HEK293 (cell line): ENCODE measurements around the gene AGAP1.

Experiments
- CTCF ChIA-PET: fragments of 350-600 bp; formaldehyde crosslinking; extraction: SDS; loops from one replicate; lab custom pipeline; 2021; ENCODE audit warnings: antibody characterized with exemption; lab: Yijun Ruan, JAX
- POLR2A ChIA-PET: fragments of 300-600 bp; formaldehyde crosslinking; extraction: SDS; loops from one replicate; lab custom pipeline; 2020; ENCODE audit warnings: antibody characterized with exemption, inconsistent platforms; lab: Yijun Ruan, JAX
- H3K27ac ChIP-seq: fragments of 200-500 bp; sonication (Bioruptor generic); 2 replicates; pipeline ENCODE4 v1.5.1; 2014; ENCODE audit warnings: low read depth, low read length, control low read depth, inconsistent platforms; ENCODE audit errors: extremely low read depth
- H3K36me3 ChIP-seq, 2 experiments: fragments of 200-500 bp in 1 of 2; sonication (Bioruptor generic) in 1 of 2; 1 replicate in 1 of 2; 2 replicates in 1 of 2; pipeline ENCODE4 v1.5.1; 2014 to 2017; ENCODE audit warnings: inconsistent platforms in 2 of 2, low read length in 2 of 2; ENCODE audit not compliant: control insufficient read depth in 2 of 2, insufficient read depth in 1 of 2
- H3K4me1 ChIP-seq: fragments of 200-500 bp; sonication (Bioruptor generic); 2 replicates; pipeline ENCODE4 v1.5.1; 2014; ENCODE audit warnings: mild to moderate bottlenecking, low read length, inconsistent platforms; ENCODE audit not compliant: control insufficient read depth, insufficient read depth
- H3K4me3 ChIP-seq: 2 replicates; pipeline ENCODE4 v1.5.1; 2011; ENCODE audit warnings: low read depth, mild to moderate bottlenecking, control low read depth, low read length, moderate library complexity
- H3K9me3 ChIP-seq: fragments of 200-500 bp; sonication (Bioruptor generic); 2 replicates; pipeline ENCODE4 v1.5.1; 2014; ENCODE audit warnings: low read depth, low read length, inconsistent platforms; ENCODE audit not compliant: control insufficient read depth, insufficient read depth
- EGR2 ChIP-seq: fragments of 450-650 bp; formaldehyde crosslinking; IDR thresholded peaks from 2 replicates; pipeline ENCODE4 v1.5.1; 2016; ENCODE audit warnings: low read depth, missing biosample characterization, missing genetic modification characterization
- GLI2 ChIP-seq: fragments of 450-650 bp; formaldehyde crosslinking; IDR thresholded peaks from 2 replicates; pipeline ENCODE4; 2017; ENCODE audit warnings: missing biosample characterization, missing genetic modification characterization, low read depth, borderline replicate concordance
- GLIS2 ChIP-seq: fragments of 450-650 bp; formaldehyde crosslinking; IDR thresholded peaks from 2 replicates; pipeline ENCODE4 v1.5.1; 2016; ENCODE audit warnings: missing biosample characterization, missing genetic modification characterization
- SCRT2 ChIP-seq: fragments of 450-650 bp; formaldehyde crosslinking; IDR thresholded peaks from 2 replicates; pipeline ENCODE4 v1.5.1; 2016; ENCODE audit warnings: missing biosample characterization, missing genetic modification characterization
- YY1 ChIP-seq: fragments of 450-650 bp; formaldehyde crosslinking; IDR thresholded peaks from 2 replicates; pipeline ENCODE4 v1.5.1; 2018; ENCODE audit warnings: missing biosample characterization, missing genetic modification characterization
- ZNF157 ChIP-seq: fragments of 450-650 bp; formaldehyde crosslinking; IDR thresholded peaks from 2 replicates; pipeline ENCODE4 v1.5.1; 2016; ENCODE audit warnings: missing biosample characterization, missing genetic modification characterization
- ZNF174 ChIP-seq: fragments of 450-650 bp; formaldehyde crosslinking; IDR thresholded peaks from 2 replicates; pipeline ENCODE4 v1.5.0; 2017; ENCODE audit warnings: missing biosample characterization, mild to moderate bottlenecking, missing genetic modification characterization
- ZNF175 ChIP-seq: fragments of 450-650 bp; formaldehyde crosslinking; IDR thresholded peaks from 2 replicates; pipeline ENCODE4 v1.5.1; 2016; ENCODE audit warnings: missing biosample characterization, missing genetic modification characterization
- ZNF324 ChIP-seq: fragments of 450-650 bp; formaldehyde crosslinking; IDR thresholded peaks from 2 replicates; pipeline ENCODE4 v1.5.1; 2016; ENCODE audit warnings: missing biosample characterization, missing genetic modification characterization
- ZNF354C ChIP-seq: fragments of 450-650 bp; formaldehyde crosslinking; IDR thresholded peaks from 2 replicates; pipeline ENCODE4 v1.5.1; 2016; ENCODE audit warnings: missing biosample characterization, missing genetic modification characterization, low read depth, borderline replicate concordance
- ZNF423 ChIP-seq: fragments of 450-650 bp; formaldehyde crosslinking; IDR thresholded peaks from 2 replicates; pipeline ENCODE4 v1.5.1; 2016; ENCODE audit warnings: missing biosample characterization, missing genetic modification characterization
- ZNF48 ChIP-seq: fragments of 450-650 bp; formaldehyde crosslinking; IDR thresholded peaks from 2 replicates; pipeline ENCODE4 v1.5.1; 2016; ENCODE audit warnings: missing biosample characterization, missing genetic modification characterization
- ZNF514 ChIP-seq: fragments of 450-650 bp; formaldehyde crosslinking; IDR thresholded peaks from 2 replicates; pipeline ENCODE4 v1.5.1; 2016; ENCODE audit warnings: missing biosample characterization, missing genetic modification characterization
- ZNF555 ChIP-seq: fragments of 450-650 bp; formaldehyde crosslinking; conservative IDR thresholded peaks from 2 replicates; pipeline ENCODE4 v1.5.1; 2017; ENCODE audit warnings: missing biosample characterization, mild to moderate bottlenecking, missing genetic modification characterization, inconsistent platforms
- ZNF624 ChIP-seq: fragments of 450-650 bp; formaldehyde crosslinking; IDR thresholded peaks from 2 replicates; pipeline ENCODE4 v1.5.1; 2017; ENCODE audit warnings: missing biosample characterization, missing genetic modification characterization
- ZNF629 ChIP-seq: fragments of 450-650 bp; formaldehyde crosslinking; IDR thresholded peaks from 2 replicates; pipeline ENCODE4 v1.5.1; 2017; ENCODE audit warnings: missing biosample characterization, missing genetic modification characterization
- ZNF701 ChIP-seq: fragments of 450-650 bp; formaldehyde crosslinking; IDR thresholded peaks from 2 replicates; pipeline ENCODE4 v1.5.1; 2016; ENCODE audit warnings: missing biosample characterization, missing genetic modification characterization
- ZNF747 ChIP-seq: fragments of 450-650 bp; formaldehyde crosslinking; IDR thresholded peaks from 2 replicates; pipeline ENCODE4 v1.5.1; 2016; ENCODE audit warnings: missing biosample characterization, missing genetic modification characterization
- ZNF777 ChIP-seq: fragments of 450-650 bp; formaldehyde crosslinking; IDR thresholded peaks from 2 replicates; pipeline ENCODE4 v1.5.1; 2017; ENCODE audit warnings: missing biosample characterization, missing genetic modification characterization, borderline replicate concordance
- ZSCAN30 ChIP-seq: fragments of 450-650 bp; IDR thresholded peaks from 2 replicates; pipeline ENCODE4 v1.5.1; 2018; ENCODE audit warnings: missing biosample characterization, mild to moderate bottlenecking, missing genetic modification characterization, moderate library complexity
- TF ChIP-seq, protein P1 (sequence below): fragments of 450-650 bp; formaldehyde crosslinking; IDR thresholded peaks from 2 replicates; pipeline ENCODE4 v1.5.1; 2017; ENCODE audit warnings: missing biosample characterization, missing genetic modification characterization
- TF ChIP-seq, protein P2 (sequence below): fragments of 450-650 bp; formaldehyde crosslinking; IDR thresholded peaks from 2 replicates; pipeline ENCODE4 v1.5.1; 2016; ENCODE audit warnings: missing biosample characterization, missing genetic modification characterization
- TF ChIP-seq, protein P3 (sequence below): fragments of 450-650 bp; formaldehyde crosslinking; IDR thresholded peaks from 2 replicates; pipeline ENCODE4 v1.5.1; 2016; ENCODE audit warnings: missing biosample characterization, missing genetic modification characterization, low read depth

Gene AGAP1

DNA sequence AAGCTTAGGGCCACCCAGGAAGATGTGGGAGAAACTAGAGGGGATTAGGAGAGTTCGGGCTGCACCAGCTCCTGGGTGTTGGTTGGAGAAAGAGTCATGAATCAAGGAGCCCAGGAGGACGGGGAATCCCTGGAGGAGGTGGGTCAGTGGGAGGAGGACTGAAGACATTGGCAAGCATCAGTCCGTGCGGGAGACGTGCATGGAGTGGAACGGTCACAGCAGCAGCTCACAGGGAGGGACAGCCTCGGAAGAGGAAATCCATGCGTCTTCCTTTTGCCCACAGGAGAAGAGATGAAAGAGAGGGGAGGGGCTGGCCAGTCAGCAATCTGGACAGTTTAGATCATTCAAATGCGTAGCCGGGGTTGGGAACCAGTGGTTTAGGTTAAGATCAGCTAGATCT lies 495.7 kb downstream of the AGAP1 start:
- H3K4me3 ChIP-seq, result no peak overlapping the region
- no peak overlapping the region for H3K27ac ChIP-seq
- CTCF ChIA-PET, result no interaction called here
- no peaks in the 10 kb centered on the region for H3K36me3 ChIP-seq
- no peaks in the 10 kb centered on the region for H3K9me3 ChIP-seq
- H3K4me1 ChIP-seq, result no peaks in the 10 kb centered on the region
- POLR2A ChIA-PET, result no interaction called here
- no peak for TF ChIP-seq ZNF701 (tag by site-specific recombination)

DNA sequence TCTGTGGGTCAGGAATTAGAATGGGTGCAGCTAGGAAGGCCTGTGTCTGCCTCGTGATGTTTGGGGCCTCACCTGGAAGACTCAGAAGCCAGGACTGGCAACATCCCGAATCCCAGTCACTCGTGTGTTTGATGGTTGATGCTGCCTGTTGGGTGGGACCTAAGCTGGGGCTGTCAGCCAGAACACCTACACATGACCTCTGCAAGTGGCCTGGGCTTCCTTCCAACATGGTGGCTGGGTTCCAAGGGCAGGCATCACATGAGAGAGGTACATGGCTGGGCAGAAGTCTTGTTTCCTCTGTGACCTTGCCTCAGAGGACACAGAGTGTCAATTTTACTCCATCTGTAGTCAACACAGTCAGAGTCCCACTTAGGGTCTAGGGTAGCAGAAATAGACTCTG lies 496.5 kb downstream of the AGAP1 start:
- TF ChIP-seq, protein P1, sequence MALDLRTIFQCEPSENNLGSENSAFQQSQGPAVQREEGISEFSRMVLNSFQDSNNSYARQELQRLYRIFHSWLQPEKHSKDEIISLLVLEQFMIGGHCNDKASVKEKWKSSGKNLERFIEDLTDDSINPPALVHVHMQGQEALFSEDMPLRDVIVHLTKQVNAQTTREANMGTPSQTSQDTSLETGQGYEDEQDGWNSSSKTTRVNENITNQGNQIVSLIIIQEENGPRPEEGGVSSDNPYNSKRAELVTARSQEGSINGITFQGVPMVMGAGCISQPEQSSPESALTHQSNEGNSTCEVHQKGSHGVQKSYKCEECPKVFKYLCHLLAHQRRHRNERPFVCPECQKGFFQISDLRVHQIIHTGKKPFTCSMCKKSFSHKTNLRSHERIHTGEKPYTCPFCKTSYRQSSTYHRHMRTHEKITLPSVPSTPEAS (tag by site-specific recombination), result no peak
- TF ChIP-seq ZNF354C (no peak), ZSCAN30 (tag by site-specific recombination) (no peak)
- TF ChIP-seq, all 188 proteins: peak for 0
- Histone ChIP-seq H3K4me1 (no peaks in the 10 kb centered on the region), H3K4me3 (no peak overlapping the region), H3K36me3 (no peaks in the 10 kb centered on the region), H3K9me3 (no peaks in the 10 kb centered on the region), H3K27ac (no peak overlapping the region)
- POLR2A ChIA-PET, result no interaction called here
- CTCF ChIA-PET, result no interaction called here

DNA sequence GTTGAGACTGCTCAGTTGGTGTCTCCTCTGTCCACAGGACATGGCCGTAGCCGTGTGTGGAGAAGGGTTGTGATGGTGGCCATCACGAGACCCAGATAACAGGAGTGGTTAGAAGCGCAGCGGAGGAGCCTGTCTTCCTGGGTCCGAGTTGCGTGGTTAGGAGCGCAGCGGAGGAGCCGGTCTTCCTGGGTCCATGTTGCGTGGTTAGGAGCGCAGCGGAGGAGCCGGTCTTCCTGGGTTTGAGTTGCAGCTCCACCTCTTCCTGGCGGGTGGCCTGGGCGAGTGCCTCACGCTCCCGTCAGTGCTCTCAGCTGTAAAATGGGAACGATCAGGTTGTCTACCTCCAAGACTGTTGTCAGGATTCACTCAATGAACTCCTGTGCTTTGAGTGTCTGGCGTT lies 498.2 kb downstream of the AGAP1 start:
- TF ChIP-seq ZNF174 (tag by site-specific recombination), result no peak
- TF ChIP-seq YY1 (tag by site-specific recombination), result no peak
- no peak for TF ChIP-seq ZNF48 (tag by site-specific recombination)
- TF ChIP-seq ZNF175 (tag by site-specific recombination), result no peak
- no peak for TF ChIP-seq GLI2 (tag by site-specific recombination)
- TF ChIP-seq ZNF747 (tag by site-specific recombination), result no peak
- TF ChIP-seq, protein P2, sequence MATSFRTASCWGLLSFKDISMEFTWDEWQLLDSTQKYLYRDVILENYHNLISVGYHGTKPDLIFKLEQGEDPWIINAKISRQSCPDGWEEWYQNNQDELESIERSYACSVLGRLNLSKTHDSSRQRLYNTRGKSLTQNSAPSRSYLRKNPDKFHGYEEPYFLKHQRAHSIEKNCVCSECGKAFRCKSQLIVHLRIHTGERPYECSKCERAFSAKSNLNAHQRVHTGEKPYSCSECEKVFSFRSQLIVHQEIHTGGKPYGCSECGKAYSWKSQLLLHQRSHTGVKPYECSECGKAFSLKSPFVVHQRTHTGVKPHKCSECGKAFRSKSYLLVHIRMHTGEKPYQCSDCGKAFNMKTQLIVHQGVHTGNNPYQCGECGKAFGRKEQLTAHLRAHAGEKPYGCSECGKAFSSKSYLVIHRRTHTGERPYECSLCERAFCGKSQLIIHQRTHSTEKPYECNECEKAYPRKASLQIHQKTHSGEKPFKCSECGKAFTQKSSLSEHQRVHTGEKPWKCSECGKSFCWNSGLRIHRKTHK, result no peak
- no peak for TF ChIP-seq ZNF777
- TF ChIP-seq ZNF629 (tag by site-specific recombination), result no peak
- TF ChIP-seq ZNF423 (tag by site-specific recombination), result no peak
- TF ChIP-seq GLIS2 (tag by site-specific recombination), result no peak
- TF ChIP-seq ZNF324 (tag by site-specific recombination), result no peak
- no peak for TF ChIP-seq ZNF157 (tag by site-specific recombination)
- no peak for TF ChIP-seq ZNF555 (tag by site-specific recombination)
- TF ChIP-seq, protein P3, sequence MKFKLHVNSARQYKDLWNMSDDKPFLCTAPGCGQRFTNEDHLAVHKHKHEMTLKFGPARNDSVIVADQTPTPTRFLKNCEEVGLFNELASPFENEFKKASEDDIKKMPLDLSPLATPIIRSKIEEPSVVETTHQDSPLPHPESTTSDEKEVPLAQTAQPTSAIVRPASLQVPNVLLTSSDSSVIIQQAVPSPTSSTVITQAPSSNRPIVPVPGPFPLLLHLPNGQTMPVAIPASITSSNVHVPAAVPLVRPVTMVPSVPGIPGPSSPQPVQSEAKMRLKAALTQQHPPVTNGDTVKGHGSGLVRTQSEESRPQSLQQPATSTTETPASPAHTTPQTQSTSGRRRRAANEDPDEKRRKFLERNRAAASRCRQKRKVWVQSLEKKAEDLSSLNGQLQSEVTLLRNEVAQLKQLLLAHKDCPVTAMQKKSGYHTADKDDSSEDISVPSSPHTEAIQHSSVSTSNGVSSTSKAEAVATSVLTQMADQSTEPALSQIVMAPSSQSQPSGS, result no peak
- TF ChIP-seq EGR2 (tag by site-specific recombination), result no peak
- no peak for TF ChIP-seq SCRT2 (tag by site-specific recombination)
- TF ChIP-seq ZNF624 (tag by site-specific recombination), result no peak
- no peak for TF ChIP-seq ZNF514
- TF ChIP-seq, all 188 proteins: peak for 0
- Histone ChIP-seq H3K36me3 (no peaks in the 10 kb centered on the region), H3K4me3 (no peak overlapping the region), H3K4me1 (no peaks in the 10 kb centered on the region), H3K27ac (no peak overlapping the region), H3K9me3 (no peaks in the 10 kb centered on the region)
- ChIA-PET CTCF (no interaction called here), POLR2A (no interaction called here)
